ENCODE results near the gene FAM3B. TPM values are rescaled to one million over a fixed set of nuclear protein-coding genes. Genes with fewer than 3 reads are reported as not detected.

Gene FAM3B
- total RNA-seq, 2 donors from 2014 or later = 50.4 to 74.5 TPM

DNA sequence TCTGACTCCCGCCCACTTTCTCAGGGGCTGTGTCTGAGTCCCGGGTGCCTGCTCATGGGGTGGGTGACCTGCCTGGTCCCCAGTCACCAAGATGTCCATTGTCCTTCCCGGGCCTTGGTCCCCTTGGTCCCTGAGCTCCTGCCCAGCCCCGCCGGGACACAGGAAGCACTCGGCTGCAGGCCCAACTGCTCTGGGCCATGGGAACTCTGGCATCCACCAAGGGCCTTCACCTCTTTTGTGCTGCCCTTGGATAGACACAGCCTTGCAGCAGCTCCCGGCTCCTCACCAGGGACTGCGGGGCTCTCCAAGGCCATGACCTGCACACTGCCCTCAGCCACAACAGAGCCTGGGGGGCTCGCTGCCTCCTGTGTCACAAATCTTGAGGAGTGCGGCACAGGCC lies 87.4 kb downstream of the FAM3B start:
- Histone ChIP-seq H3K27me3 (no peaks in the 10 kb centered on the region), H3K4me3 (no peak overlapping the region), H3K9me3 (no peaks in the 10 kb centered on the region), H3K27ac (no peak overlapping the region), H3K36me3 (replicated peaks in 1 of 2; ENCODE audit: insufficient read depth in 1 of 2, low read depth in 2 of 2) (no peaks in the 10 kb centered on the region), H3K4me1 (no peaks in the 10 kb centered on the region)
- WGBS, 2 donors = 88 to 92% methylated on average over 9 to 10 of the region's 10 CpGs
- TF ChIP-seq POLR2A (IDR thresholded peaks at IDR 0.05) = no peak
- TF ChIP-seq, protein P1, sequence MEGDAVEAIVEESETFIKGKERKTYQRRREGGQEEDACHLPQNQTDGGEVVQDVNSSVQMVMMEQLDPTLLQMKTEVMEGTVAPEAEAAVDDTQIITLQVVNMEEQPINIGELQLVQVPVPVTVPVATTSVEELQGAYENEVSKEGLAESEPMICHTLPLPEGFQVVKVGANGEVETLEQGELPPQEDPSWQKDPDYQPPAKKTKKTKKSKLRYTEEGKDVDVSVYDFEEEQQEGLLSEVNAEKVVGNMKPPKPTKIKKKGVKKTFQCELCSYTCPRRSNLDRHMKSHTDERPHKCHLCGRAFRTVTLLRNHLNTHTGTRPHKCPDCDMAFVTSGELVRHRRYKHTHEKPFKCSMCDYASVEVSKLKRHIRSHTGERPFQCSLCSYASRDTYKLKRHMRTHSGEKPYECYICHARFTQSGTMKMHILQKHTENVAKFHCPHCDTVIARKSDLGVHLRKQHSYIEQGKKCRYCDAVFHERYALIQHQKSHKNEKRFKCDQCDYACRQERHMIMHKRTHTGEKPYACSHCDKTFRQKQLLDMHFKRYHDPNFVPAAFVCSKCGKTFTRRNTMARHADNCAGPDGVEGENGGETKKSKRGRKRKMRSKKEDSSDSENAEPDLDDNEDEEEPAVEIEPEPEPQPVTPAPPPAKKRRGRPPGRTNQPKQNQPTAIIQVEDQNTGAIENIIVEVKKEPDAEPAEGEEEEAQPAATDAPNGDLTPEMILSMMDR (IDR thresholded peaks at IDR 0.05) = no peak
- DNase-seq (no peak), ATAC-seq (no peak)
- intact Hi-C loops (cut with DNase I) = no loop called here

DNA sequence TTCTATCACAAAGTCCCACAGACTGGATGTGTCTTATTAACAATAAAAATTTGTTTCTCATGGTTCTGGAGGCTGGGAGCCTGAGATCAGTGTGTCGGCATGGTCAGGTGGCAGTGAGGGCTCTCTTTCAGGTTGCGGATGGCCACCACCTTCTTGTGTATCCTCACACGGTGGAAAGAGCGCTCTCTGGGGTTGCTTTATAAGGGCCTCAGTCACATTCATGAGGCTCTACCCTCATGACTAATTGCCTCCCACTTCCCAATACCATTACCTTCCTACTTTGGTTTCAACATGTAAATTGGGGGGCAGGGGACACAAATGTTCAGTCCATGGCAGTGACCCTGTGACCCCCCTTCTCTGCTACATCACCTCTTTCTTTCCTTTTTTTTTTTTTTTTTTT lies 88.7 kb downstream of the FAM3B start:
- H3K27ac ChIP-seq = no peak overlapping the region
- DNase-seq = no peak
- H3K4me1 ChIP-seq = no peaks in the 10 kb centered on the region
- intact Hi-C loops (cut with DNase I) = no loop called here
- TF ChIP-seq, protein P1 (IDR thresholded peaks at IDR 0.05) = no peak
- TF ChIP-seq POLR2A (IDR thresholded peaks at IDR 0.05) = no peak
- ATAC-seq = no peak
- H3K9me3 ChIP-seq = no peaks in the 10 kb centered on the region
- H3K4me3 ChIP-seq = no peak overlapping the region
- H3K36me3 ChIP-seq (replicated peaks in 1 of 2; ENCODE audit: insufficient read depth in 1 of 2, low read depth in 2 of 2) = no peaks in the 10 kb centered on the region
- WGBS, 2 donors = 95 to 97% methylated on average over 4 of the region's 4 CpGs
- no peaks in the 10 kb centered on the region for H3K27me3 ChIP-seq

- WGBS, 2 donors = 80 to 81% methylated on average over 6 of the region's 6 CpGs
These were observed 89.7 kb downstream of the FAM3B start for GRCh38 chr21:41406340-41406739.

More at GRCh38 chr21:41406340-41406739, 89.7 kb downstream of the FAM3B start:
- TF ChIP-seq, protein P1 (IDR thresholded peaks at IDR 0.05) = no peak
- TF ChIP-seq POLR2A (IDR thresholded peaks at IDR 0.05) = no peak
- Histone ChIP-seq H3K4me3 (no peak overlapping the region), H3K4me1 (peaks cover under 1% of the 10 kb centered on the region), H3K36me3 (replicated peaks in 1 of 2; ENCODE audit: insufficient read depth in 1 of 2, low read depth in 2 of 2) (no peaks in the 10 kb centered on the region), H3K27ac (no peak overlapping the region), H3K27me3 (no peaks in the 10 kb centered on the region), H3K9me3 (no peaks in the 10 kb centered on the region)
- ATAC-seq = no peak
- DNase-seq = no peak
- intact Hi-C loops (cut with DNase I) = no loop called here

Other genes with a start within 250 kb of the FAM3B start
- 100 to 1,000 TPM in 1 of 2 donors, 10 to 100 TPM in 1; 86.4 to 107 TPM for gene BACE2, start 148.6 kb upstream of the FAM3B start, total RNA-seq
- gene MX2, start 45.2 kb downstream of the FAM3B start, total RNA-seq = 10 to 100 TPM in 1 of 2 donors, 1 to 10 TPM in 1; 2.3 to 12.2 TPM
- 10 to 100 TPM in 1 of 2 donors, 1 to 10 TPM in 1; 7.0 to 14.8 TPM for gene MX1, start 109.4 kb downstream of the FAM3B start, total RNA-seq
- gene TMPRSS2, start 191.4 kb downstream of the FAM3B start, total RNA-seq = 10 to 100 TPM; 45.7 to 60.3 TPM